ENCODE measurements around the gene TAS2R13.
A peak's percentile ranks its signal among the peaks of the same experiment; 100 is the strongest.

TAS2R13 gene

GRCh38 chr12:10867381-10867780 lies 42.0 kb downstream of the TAS2R13 start:
- DNase-seq (no peak), ATAC-seq (ENCODE audit: insufficient read depth, low read depth) (no peak)
- TF ChIP-seq EZH2 (IDR thresholded peaks at IDR 0.05; ENCODE audit: borderline replicate concordance, low read depth, low read length, severe bottlenecking) (no peak), CTCF (IDR thresholded peaks at IDR 0.05; ENCODE audit: borderline replicate concordance, extremely low read depth, low read length, poor library complexity, severe bottlenecking) (peak; percentile 10)
- H3K79me2 ChIP-seq (ENCODE audit: insufficient read depth, low read length): no peaks in the 10 kb centered on the region
- 0 out of 2 replicates have a peak, but pooled peaks cover 6% of the 10 kb centered on the region for H3K36me3 ChIP-seq (ENCODE audit: insufficient read depth, low read length)
- no peaks in the 10 kb centered on the region for H3K27me3 ChIP-seq (ENCODE audit: insufficient read depth, low read length, poor library complexity)
- H2AFZ ChIP-seq (ENCODE audit: low read depth, low read length): no peak overlapping the region
- H3K4me3 ChIP-seq (ENCODE audit: low read depth in 1 of 2, low read length in 2 of 2): no peak overlapping the region
- H3K4me2 ChIP-seq (ENCODE audit: insufficient read depth, low read length): no peak overlapping the region
- no peaks in the 10 kb centered on the region for H3K4me1 ChIP-seq (ENCODE audit: insufficient read depth, low read length)
- H3K9me3 ChIP-seq (ENCODE audit: insufficient read depth, low read length, severe bottlenecking): peaks cover 6% of the 10 kb centered on the region
- no peak overlapping the region for H3K27ac ChIP-seq (ENCODE audit: low read length)
- H3K9ac ChIP-seq (ENCODE audit: low read depth, low read length): no peak overlapping the region
- no peaks in the 10 kb centered on the region for H4K20me1 ChIP-seq (ENCODE audit: insufficient read depth, low read length)

- H3K4me2 ChIP-seq (ENCODE audit: insufficient read depth, low read length): no peak overlapping the region
- peaks cover 15% of the 10 kb centered on the region for H3K9me3 ChIP-seq (ENCODE audit: insufficient read depth, low read length, severe bottlenecking)
- DNase-seq (no peak), ATAC-seq (ENCODE audit: insufficient read depth, low read depth) (no peak)
- no peak overlapping the region for H2AFZ ChIP-seq (ENCODE audit: low read depth, low read length)
- peaks cover 18% of the 10 kb centered on the region for H3K36me3 ChIP-seq (ENCODE audit: insufficient read depth, low read length)
- no peak overlapping the region for H3K4me3 ChIP-seq (ENCODE audit: low read depth in 1 of 2, low read length in 2 of 2)
- no peaks in the 10 kb centered on the region for H3K4me1 ChIP-seq (ENCODE audit: insufficient read depth, low read length)
- TF ChIP-seq CTCF (IDR thresholded peaks at IDR 0.05; ENCODE audit: borderline replicate concordance, extremely low read depth, low read length, poor library complexity, severe bottlenecking) (no peak), EZH2 (IDR thresholded peaks at IDR 0.05; ENCODE audit: borderline replicate concordance, low read depth, low read length, severe bottlenecking) (no peak)
- H3K27me3 ChIP-seq (ENCODE audit: insufficient read depth, low read length, poor library complexity): no peaks in the 10 kb centered on the region
- no peaks in the 10 kb centered on the region for H4K20me1 ChIP-seq (ENCODE audit: insufficient read depth, low read length)
- no peaks in the 10 kb centered on the region for H3K79me2 ChIP-seq (ENCODE audit: insufficient read depth, low read length)
- H3K9ac ChIP-seq (ENCODE audit: low read depth, low read length): no peak overlapping the region
- no peak overlapping the region for H3K27ac ChIP-seq (ENCODE audit: low read length)
These were observed 45.7 kb downstream of the TAS2R13 start for GRCh38 chr12:10863512-10864218.

DNA sequence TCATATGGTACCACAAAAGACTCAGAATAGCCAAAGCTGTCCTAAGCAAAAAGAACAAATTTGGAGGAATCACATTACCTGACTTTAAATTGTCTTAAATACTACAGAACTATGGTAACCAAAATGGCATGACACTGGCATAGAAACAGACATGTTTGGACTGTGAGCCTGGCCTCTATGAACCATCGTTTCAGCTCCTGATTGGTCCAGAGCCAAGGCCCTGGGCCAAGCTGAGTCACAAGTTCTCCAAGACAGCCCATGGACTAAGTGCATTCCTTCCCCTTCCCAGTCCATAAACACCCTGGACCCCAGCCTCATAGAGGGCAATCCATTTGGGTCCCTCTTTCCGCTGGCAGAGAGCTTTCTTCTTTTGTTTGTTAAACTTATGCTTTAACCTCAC lies 48.0 kb downstream of the TAS2R13 start:
- Histone ChIP-seq H2AFZ (ENCODE audit: low read depth, low read length) (no peak overlapping the region), H4K20me1 (ENCODE audit: insufficient read depth, low read length) (no peaks in the 10 kb centered on the region), H3K4me2 (ENCODE audit: insufficient read depth, low read length) (no peak overlapping the region), H3K79me2 (ENCODE audit: insufficient read depth, low read length) (no peaks in the 10 kb centered on the region), H3K9ac (ENCODE audit: low read depth, low read length) (no peak overlapping the region), H3K9me3 (ENCODE audit: insufficient read depth, low read length, severe bottlenecking) (peaks cover 34% of the 10 kb centered on the region), H3K36me3 (ENCODE audit: insufficient read depth, low read length) (peaks cover 28% of the 10 kb centered on the region), H3K27ac (ENCODE audit: low read length) (no peak overlapping the region), H3K27me3 (ENCODE audit: insufficient read depth, low read length, poor library complexity) (no peaks in the 10 kb centered on the region), H3K4me3 (ENCODE audit: low read depth in 1 of 2, low read length in 2 of 2) (no peak overlapping the region), H3K4me1 (ENCODE audit: insufficient read depth, low read length) (no peaks in the 10 kb centered on the region)
- ATAC-seq (ENCODE audit: insufficient read depth, low read depth): no peak
- no peak for TF ChIP-seq CTCF (IDR thresholded peaks at IDR 0.05; ENCODE audit: borderline replicate concordance, extremely low read depth, low read length, poor library complexity, severe bottlenecking)
- DNase-seq: no peak
